ENCODE data around the gene DHDH. TPM values are rescaled to one million over a fixed set of nuclear protein-coding genes. Genes with fewer than 3 reads are reported as not detected.

Gene DHDH
- total RNA-seq, 2 experiments from 2014 or later, result 3.1 to 3.2 TPM

- DNase-seq, result no peak
- H3K27me3 Mint-ChIP-seq, result no peaks in the 10 kb centered on the region
- H3K27ac Mint-ChIP-seq, result peak overlapping the region; percentile 66
- H3K4me3 Mint-ChIP-seq, result peak overlapping the region; percentile 22
- ChIA-PET POLR2A (no interaction called here), CTCF (interaction anchor here (0.6 to 1.7 kb wide), 2 partner anchors 17 to 36 kb away, joined by 3 to 4 read pairs; partner anchors contain the start of gene RUVBL2)
- peaks cover 52% of the 10 kb centered on the region for H3K36me3 Mint-ChIP-seq (ENCODE audit: low read depth)
- peaks cover 73% of the 10 kb centered on the region for H3K4me1 Mint-ChIP-seq
- H3K9me3 Mint-ChIP-seq, result no peaks in the 10 kb centered on the region
These were observed 24.5 kb downstream of the DHDH start for GRCh38 chr19:48958006-48958405.

DNA sequence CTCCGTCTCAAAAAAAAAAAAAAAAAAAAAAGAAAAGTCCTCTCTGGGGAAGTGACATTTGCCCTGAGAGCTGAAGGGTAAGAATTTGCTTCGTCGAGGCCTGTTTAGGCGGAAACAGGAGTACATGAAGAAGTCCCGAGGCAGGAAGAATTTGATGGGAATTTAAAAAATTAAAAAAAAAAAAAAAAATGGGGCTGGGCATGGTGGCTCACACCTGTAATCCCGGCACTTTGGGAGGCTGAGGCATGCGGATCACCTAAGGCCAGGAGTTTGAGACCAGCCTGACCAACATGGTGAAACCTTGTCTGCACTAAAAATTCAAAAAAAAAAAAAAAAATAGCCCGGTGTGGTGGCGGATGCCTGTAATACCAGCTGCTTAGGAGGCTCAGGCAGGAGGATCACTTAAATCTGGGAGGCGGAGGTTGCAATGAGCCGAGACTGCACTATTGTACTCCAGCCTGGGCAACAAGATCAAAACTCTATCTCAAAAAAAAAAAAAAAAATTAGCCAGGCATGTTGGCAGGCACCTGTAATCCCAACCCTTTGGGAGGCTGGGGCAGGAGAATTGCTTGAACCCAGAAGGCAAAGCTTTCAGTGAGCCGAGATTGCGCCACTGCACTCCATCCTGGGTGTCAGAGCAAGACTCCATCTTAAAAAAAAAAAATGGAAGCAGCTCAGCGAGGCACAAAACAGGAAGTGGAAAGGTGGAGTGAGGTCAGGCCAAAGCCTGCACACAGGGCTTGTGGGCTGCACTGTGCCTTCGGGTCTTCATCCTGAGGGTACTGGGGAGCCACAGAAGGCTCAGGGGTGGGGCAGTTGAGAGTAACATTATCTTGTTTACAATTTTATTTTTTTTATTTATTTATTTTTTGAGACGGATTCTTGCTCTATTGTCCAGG lies 26.1 kb downstream of the DHDH start:
- Mint-ChIP-seq H3K4me1 (peaks cover 80% of the 10 kb centered on the region), H3K27me3 (no peaks in the 10 kb centered on the region), H3K36me3 (ENCODE audit: low read depth) (peaks cover 52% of the 10 kb centered on the region), H3K9me3 (no peaks in the 10 kb centered on the region), H3K27ac (peak overlapping the region; percentile 83), H3K4me3 (peak overlapping the region; percentile 22)
- POLR2A ChIA-PET, result no interaction called here
- peak; percentile 44 for DNase-seq
- CTCF ChIA-PET, result interaction anchor here (0.5 to 3.5 kb wide), 7 partner anchors 11 to 401 kb away, joined by 3 to 15 read pairs (median 3); partner anchors contain the start of gene RUVBL2

DNA sequence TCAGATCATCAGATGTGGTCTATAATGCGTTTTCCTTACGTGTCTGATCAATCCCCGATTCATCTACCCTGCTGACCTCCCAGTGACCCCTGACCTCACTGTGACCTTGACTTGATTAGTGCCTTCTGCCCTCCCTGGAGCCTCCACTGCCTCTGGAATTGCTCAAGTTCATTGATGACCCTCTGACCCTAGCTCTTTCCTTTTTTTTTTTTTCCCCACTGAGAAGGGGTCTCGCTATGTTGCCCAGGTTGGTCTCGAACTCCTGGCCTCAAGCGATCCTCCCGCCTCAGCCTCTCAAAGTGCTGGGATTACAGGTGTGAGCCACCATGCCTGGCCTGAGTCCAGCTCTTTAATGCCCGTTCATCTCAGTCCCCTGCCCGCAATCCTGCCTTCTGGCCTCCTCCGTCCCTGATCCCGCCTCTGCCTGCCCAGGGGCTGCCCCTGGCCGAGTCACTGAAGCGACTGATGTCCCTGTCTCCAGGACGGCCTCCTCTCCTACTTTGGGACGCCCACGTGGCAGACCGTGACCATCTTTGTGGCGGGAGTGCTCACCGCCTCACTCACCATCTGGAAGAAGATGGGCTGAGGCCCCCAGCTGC lies 27.7 kb downstream of the DHDH start:
- H3K4me3 Mint-ChIP-seq, result no peak overlapping the region
- H3K4me1 Mint-ChIP-seq, result peaks cover 81% of the 10 kb centered on the region
- H3K9me3 Mint-ChIP-seq, result no peaks in the 10 kb centered on the region
- POLR2A ChIA-PET, result no interaction called here
- H3K27ac Mint-ChIP-seq, result peak overlapping the region; percentile 97
- H3K36me3 Mint-ChIP-seq (ENCODE audit: low read depth), result peaks cover 47% of the 10 kb centered on the region
- DNase-seq, result no peak
- no peaks in the 10 kb centered on the region for H3K27me3 Mint-ChIP-seq
- CTCF ChIA-PET, result interaction anchor here (0.5 to 3.5 kb wide), 3 partner anchors 9 to 123 kb away, joined by 3 to 15 read pairs (median 3); no protein-coding TSS in a partner anchor

DNA sequence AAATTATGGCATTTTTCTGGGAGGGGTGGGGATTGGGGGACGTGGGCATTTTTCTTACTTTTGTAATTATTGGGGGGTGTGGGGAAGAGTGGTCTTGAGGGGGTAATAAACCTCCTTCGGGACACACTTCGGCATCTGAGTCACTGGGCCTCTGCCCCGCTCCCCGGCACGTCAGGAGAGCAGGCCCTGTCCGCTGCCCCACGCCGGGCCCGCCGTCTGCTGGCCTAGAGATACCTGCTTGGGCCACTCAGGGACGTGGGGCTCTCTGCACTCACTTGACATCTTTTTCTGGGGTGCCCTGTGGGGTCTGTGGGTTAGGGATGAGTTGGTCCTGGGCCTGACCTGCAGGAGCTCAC lies 28.2 kb downstream of the DHDH start:
- POLR2A ChIA-PET, result no interaction called here
- Mint-ChIP-seq H3K27ac (peak overlapping the region; percentile 97), H3K27me3 (no peaks in the 10 kb centered on the region), H3K9me3 (no peaks in the 10 kb centered on the region), H3K4me1 (peaks cover 83% of the 10 kb centered on the region), H3K36me3 (ENCODE audit: low read depth) (peaks cover 49% of the 10 kb centered on the region), H3K4me3 (peak overlapping the region; percentile 51)
- no peak for DNase-seq
- CTCF ChIA-PET, result interaction anchor here (0.5 to 3.5 kb wide), 3 partner anchors 9 to 123 kb away, joined by 3 to 15 read pairs (median 4); no protein-coding TSS in a partner anchor

DNA sequence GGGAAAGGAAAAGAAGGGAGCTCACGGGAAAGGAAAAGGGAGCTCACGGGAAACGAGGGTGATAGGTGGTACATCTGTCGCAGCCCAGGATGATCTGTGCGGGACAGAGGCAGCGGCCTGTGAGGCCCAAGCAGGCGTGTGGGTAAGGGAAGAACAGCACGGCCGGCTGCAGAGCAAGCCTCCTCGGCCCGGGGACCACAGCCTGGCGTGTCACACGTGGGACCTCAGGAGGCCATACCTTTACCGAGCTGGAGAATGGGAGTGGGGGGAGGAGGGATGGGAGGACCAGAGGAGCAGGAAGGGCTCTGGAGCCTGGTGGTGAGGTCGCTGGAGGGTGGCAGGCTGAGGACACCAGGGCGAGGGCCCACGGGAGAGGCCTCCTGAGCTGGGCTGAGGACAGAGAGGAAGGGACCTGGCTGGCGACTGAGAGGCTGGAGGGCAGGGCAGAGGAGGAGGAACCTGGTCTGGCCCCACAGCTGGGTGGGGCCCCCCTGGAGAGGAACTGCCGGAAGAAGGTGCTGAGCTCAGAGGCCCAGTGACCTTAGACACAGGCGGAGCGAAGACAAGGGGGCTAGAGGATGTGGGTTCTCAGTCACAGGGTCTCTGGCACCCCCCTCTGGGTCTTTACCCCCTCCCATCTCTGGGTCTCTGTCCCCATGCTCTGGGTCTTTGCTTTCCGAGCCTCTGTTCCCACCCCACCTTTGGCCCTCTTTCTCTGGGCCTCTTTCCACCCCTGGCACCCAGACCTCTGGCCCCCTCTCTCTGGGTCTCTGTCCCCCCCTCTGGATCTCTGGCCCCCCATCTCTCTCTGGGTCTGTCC lies 28.7 kb downstream of the DHDH start:
- ChIA-PET POLR2A (no interaction called here), CTCF (interaction anchor here (0.6 to 3.5 kb wide), 3 partner anchors 8 to 15 kb away, joined by 3 to 15 read pairs (median 4); no protein-coding TSS in a partner anchor)
- DNase-seq, result peak; percentile 45
- Mint-ChIP-seq H3K9me3 (no peaks in the 10 kb centered on the region), H3K27ac (peak overlapping the region; percentile 97), H3K36me3 (ENCODE audit: low read depth) (peaks cover 50% of the 10 kb centered on the region), H3K4me1 (peaks cover 85% of the 10 kb centered on the region), H3K27me3 (no peaks in the 10 kb centered on the region), H3K4me3 (peak overlapping the region; percentile 51)

DNA sequence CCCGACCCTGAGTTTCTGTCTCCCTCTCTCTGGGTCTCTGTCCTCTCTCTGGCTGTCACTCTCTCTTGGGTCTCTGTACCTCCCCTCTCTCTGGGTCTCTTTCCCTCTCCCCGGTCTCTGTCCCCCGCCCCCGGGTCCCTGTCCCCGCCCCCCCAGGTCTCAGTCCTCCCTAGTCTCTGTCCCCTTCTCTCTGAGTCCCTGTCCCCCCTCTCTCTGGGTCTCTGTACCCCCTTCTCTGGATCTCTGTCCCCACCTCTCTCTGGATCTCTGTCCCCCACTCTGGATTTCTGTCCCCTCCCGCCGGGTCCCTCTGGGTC lies 29.3 kb downstream of the DHDH start:
- Mint-ChIP-seq H3K36me3 (ENCODE audit: low read depth) (peaks cover 45% of the 10 kb centered on the region), H3K4me1 (peaks cover 84% of the 10 kb centered on the region), H3K27me3 (no peaks in the 10 kb centered on the region), H3K27ac (peak overlapping the region; percentile 97), H3K4me3 (peak overlapping the region; percentile 51), H3K9me3 (no peaks in the 10 kb centered on the region)
- CTCF ChIA-PET, result interaction anchor here (0.7 to 3.5 kb wide), 2 partner anchors 8 to 15 kb away, joined by 3 to 15 read pairs; no protein-coding TSS in a partner anchor
- POLR2A ChIA-PET, result no interaction called here
- no peak for DNase-seq

- H3K27ac Mint-ChIP-seq, result peak overlapping the region; percentile 97
- H3K9me3 Mint-ChIP-seq, result no peaks in the 10 kb centered on the region
- CTCF ChIA-PET, result interaction anchor here (0.6 to 1.1 kb wide), 3 partner anchors 8 to 73 kb away, joined by 3 to 7 read pairs (median 3); partner anchors contain the start of genes GYS1 and RUVBL2
- H3K4me1 Mint-ChIP-seq, result peaks cover 81% of the 10 kb centered on the region
- no peaks in the 10 kb centered on the region for H3K27me3 Mint-ChIP-seq
- POLR2A ChIA-PET, result interaction anchor here (1.1 kb wide), 2 partner anchors 92 to 103 kb away, joined by 3 read pairs; partner anchors contain the start of gene PPP1R15A
- H3K4me3 Mint-ChIP-seq, result peak overlapping the region; percentile 90
- peak; percentile 55 for DNase-seq
- H3K36me3 Mint-ChIP-seq (ENCODE audit: low read depth), result peaks cover 43% of the 10 kb centered on the region
These were observed 30.1 kb downstream of the DHDH start for GRCh38 chr19:48963371-48964204.

- ChIA-PET POLR2A (interaction anchor here (1.1 kb wide), 2 partner anchors 93 to 104 kb away, joined by 3 read pairs; partner anchors contain the start of gene PPP1R15A), CTCF (interaction anchor here (0.6 to 2.1 kb wide), 6 partner anchors 9 to 128 kb away, joined by 3 to 7 read pairs (median 3); partner anchors contain the start of genes GYS1, HSD17B14 and RUVBL2)
- H3K36me3 Mint-ChIP-seq (ENCODE audit: low read depth), result peaks cover 44% of the 10 kb centered on the region
- DNase-seq, result no peak
- no peaks in the 10 kb centered on the region for H3K27me3 Mint-ChIP-seq
- H3K9me3 Mint-ChIP-seq, result no peaks in the 10 kb centered on the region
- H3K4me3 Mint-ChIP-seq, result peak overlapping the region; percentile 90
- peak overlapping the region; percentile 97 for H3K27ac Mint-ChIP-seq
- peaks cover 75% of the 10 kb centered on the region for H3K4me1 Mint-ChIP-seq
These were observed 30.9 kb downstream of the DHDH start for GRCh38 chr19:48964205-48965039.

DNA sequence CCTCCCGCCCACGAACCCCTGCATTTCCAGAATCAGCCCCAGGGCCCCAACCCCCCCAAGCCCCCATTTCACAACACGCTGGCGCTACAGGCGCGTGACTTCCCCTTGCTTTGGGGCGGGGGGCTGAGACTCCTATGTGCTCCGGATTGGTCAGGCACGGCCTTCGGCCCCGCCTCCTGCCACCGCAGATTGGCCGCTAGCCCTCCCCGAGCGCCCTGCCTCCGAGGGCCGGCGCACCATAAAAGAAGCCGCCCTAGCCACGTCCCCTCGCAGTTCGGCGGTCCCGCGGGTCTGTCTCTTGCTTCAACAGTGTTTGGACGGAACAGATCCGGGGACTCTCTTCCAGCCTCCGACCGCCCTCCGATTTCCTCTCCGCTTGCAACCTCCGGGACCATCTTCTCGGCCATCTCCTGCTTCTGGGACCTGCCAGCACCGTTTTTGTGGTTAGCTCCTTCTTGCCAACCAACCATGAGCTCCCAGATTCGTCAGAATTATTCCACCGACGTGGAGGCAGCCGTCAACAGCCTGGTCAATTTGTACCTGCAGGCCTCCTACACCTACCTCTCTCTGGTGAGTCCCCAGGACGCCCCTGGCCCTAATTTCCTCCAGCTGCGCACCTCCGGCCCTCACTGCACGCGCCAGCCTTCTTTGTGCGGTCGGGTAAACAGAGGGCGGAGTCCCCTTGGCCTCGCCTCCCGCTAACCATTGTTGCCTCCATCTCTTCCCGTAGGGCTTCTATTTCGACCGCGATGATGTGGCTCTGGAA lies 31.7 kb downstream of the DHDH start, which contains the start of gene FTL:
FTL (plus strand) TSS at position 270 of the 766 bp plus-strand sequence; CDS start at position 469, 199 bp downstream.
- peak; percentile 92 for DNase-seq
- Mint-ChIP-seq H3K27ac (peak within 1 kb of the TSS; percentile 97), H3K4me3 (peak within 1 kb of the TSS; percentile 90), H3K36me3 (ENCODE audit: low read depth) (peaks cover 46% of the 10 kb centered on the region), H3K4me1 (peaks cover 70% of the 10 kb centered on the region), H3K27me3 (no peaks in the 10 kb centered on the region), H3K9me3 (no peaks in the 10 kb centered on the region)
- POLR2A ChIA-PET, result no interaction called here
- CTCF ChIA-PET, result interaction anchor here (0.6 to 3.0 kb wide), 7 partner anchors 9 to 177 kb away, joined by 3 to 13 read pairs (median 5); partner anchors contain the start of genes GYS1, HSD17B14 and RUVBL2

- Mint-ChIP-seq H3K27ac (peak overlapping the region; percentile 97), H3K4me1 (peaks cover 67% of the 10 kb centered on the region), H3K36me3 (ENCODE audit: low read depth) (peaks cover 43% of the 10 kb centered on the region), H3K27me3 (no peaks in the 10 kb centered on the region), H3K9me3 (no peaks in the 10 kb centered on the region), H3K4me3 (peak overlapping the region; percentile 90)
- CTCF ChIA-PET, result interaction anchor here (0.6 to 3.0 kb wide), 7 partner anchors 11 to 177 kb away, joined by 3 to 13 read pairs (median 5); partner anchors contain the start of genes GYS1, HSD17B14 and RUVBL2
- DNase-seq, result peak; percentile 94
- POLR2A ChIA-PET, result interaction anchor here (0.6 kb wide), 1 partner anchor 178 kb away, joined by 3 read pairs; no protein-coding TSS in a partner anchor
These were observed 32.5 kb downstream of the DHDH start for GRCh38 chr19:48965806-48966540.

Data from activated CD4-positive, alpha-beta T cell treated with anti-CD3 and anti-CD28 coated beads, Interleukin-2, amount 10 ng/mL, durations not matched to agents 7 days and 5 days (primary cell).